Spleen (tissue), 7 donors: ENCODE data around the gene MRPS34.

Experiments used
- CTCF ChIP-seq, 11 experiments: fragments of 200-600 bp in 7 of 11; fragments of 450-650 bp in 4 of 11; sonication (generic) in 4 of 11; IDR thresholded peaks in 8 of 11; conservative IDR thresholded peaks in 3 of 11; 1 replicate in 7 of 11; 2 replicates in 4 of 11; pipeline versions ENCODE4 v1.4.0 to v1.8.0; 2016 to 2021; ENCODE audit warnings: antibody characterized with exemption in 11 of 11, inconsistent platforms in 4 of 11, mild to moderate bottlenecking in 1 of 11
- POLR2A ChIP-seq, 3 donors: fragments of 450-650 bp; IDR thresholded peaks; one replicate each; pipeline ENCODE4 v1.5.1; 2017; ENCODE audit warnings: antibody characterized with exemption in 3 of 3, mild to moderate bottlenecking in 1 of 3
- donor health status: DM: no; HTN: no; CAD: no; lungs with moderate emphysema.
- donor health status: DM: no; HTN: no; CAD: no.
- donor health status: DM: no; HTN: no; CAD: no.

- TF ChIP-seq CTCF (IDR thresholded peaks at IDR 0.05 in 8 of 11, conservative IDR thresholded peaks at IDR 0.05 in 3 of 11), result no peak
- TF ChIP-seq POLR2A (IDR thresholded peaks at IDR 0.05), result no peak
These were observed 20.1 kb downstream of the MRPS34 start for GRCh38 chr16:1752853-1753252.
